NCI-H345 treated with DMSO at 0.1 percent for 48 hours (cell line): ENCODE measurements around the gene ATAT1.
A peak's percentile ranks its signal among the peaks of the same experiment; 100 is the strongest.

Experiments used
- DNase-seq: peaks from one replicate; lab custom pipeline; 2025; ENCODE audit not compliant: unreplicated experiment; lab: John Stamatoyannopoulos, UW

Gene ATAT1

GRCh38 chr6:30626484-30627366 lies at the start of gene ATAT1:
ATAT1 (plus strand) TSS chr6:30626874.
- DNase-seq, result peak; percentile 68

GRCh38 chr6:30578051-30578450 lies 48.6 kb upstream of the ATAT1 start:
- DNase-seq, result no peak

GRCh38 chr6:30583921-30584320 lies 42.8 kb upstream of the ATAT1 start:
- no peak for DNase-seq

- DNase-seq, result no peak
Observed at GRCh38 chr6:30589754-30590358, 36.8 kb upstream of the ATAT1 start.

- DNase-seq, result no peak
Observed at GRCh38 chr6:30590509-30590908, 36.2 kb upstream of the ATAT1 start.

- DNase-seq, result no peak
Observed at GRCh38 chr6:30591008-30591407, 35.7 kb upstream of the ATAT1 start.

- no peak for DNase-seq
Observed at GRCh38 chr6:30592287-30592686, 34.4 kb upstream of the ATAT1 start.

GRCh38 chr6:30597315-30598144 lies 29.1 kb upstream of the ATAT1 start:
- DNase-seq, result peak; percentile 59

- no peak for DNase-seq
Observed at GRCh38 chr6:30598912-30599624, 27.6 kb upstream of the ATAT1 start.

GRCh38 chr6:30599625-30600324 lies 26.9 kb upstream of the ATAT1 start:
- DNase-seq, result no peak

GRCh38 chr6:30600451-30600961 lies 26.2 kb upstream of the ATAT1 start:
- DNase-seq, result no peak

GRCh38 chr6:30601436-30601814 lies 25.2 kb upstream of the ATAT1 start:
- DNase-seq, result no peak

- DNase-seq, result no peak
Observed at GRCh38 chr6:30601815-30602641, 24.6 kb upstream of the ATAT1 start.

- DNase-seq, result no peak
Observed at GRCh38 chr6:30603961-30604360, 22.7 kb upstream of the ATAT1 start.

- no peak for DNase-seq
Observed at GRCh38 chr6:30610065-30610464, 16.6 kb upstream of the ATAT1 start.

GRCh38 chr6:30611150-30611855 lies 15.4 kb upstream of the ATAT1 start:
- DNase-seq, result no peak

- DNase-seq, result no peak
Observed at GRCh38 chr6:30611856-30612194, 14.8 kb upstream of the ATAT1 start.

- no peak for DNase-seq
Observed at GRCh38 chr6:30612213-30612612, 14.5 kb upstream of the ATAT1 start.
